SK-MEL-5 (cell line): Measurements from ENCODE around the gene CCDC201. TPM values are rescaled to one million over a fixed set of nuclear protein-coding genes. Genes with fewer than 3 reads are reported as not detected.

Experiments
- DNase-seq: peaks from one replicate; pipeline ENCODE4 v3.0.0-alpha.2; 2016; ENCODE audit warnings: low read depth, low spot score
- in situ Hi-C: cut with HindIII; loops from 2 replicates; pipeline ENCODE4 v1.10.0; 2016; ENCODE audit warnings: low sequenced_read_pairs, high pct_unique_total_duplicates, low pct_unique_long_range_greater_than_20kb
- polyA plus RNA-seq, 2 experiments: library from polyadenylated mRNA; depleted of rRNA; stranded (reverse); fragments of >200 nt; gene quantifications; 2 replicates each; pipeline ENCODE4 v1.2.3, GENCODE V29; 2015
- total RNA-seq: library from RNA; depleted of rRNA; stranded (reverse); fragments of >200 nt; shearing (Covaris generic); gene quantifications from 2 replicates; pipeline ENCODE4 v1.2.3, GENCODE V29; 2014; rRNA removed

Gene CCDC201, protein sequence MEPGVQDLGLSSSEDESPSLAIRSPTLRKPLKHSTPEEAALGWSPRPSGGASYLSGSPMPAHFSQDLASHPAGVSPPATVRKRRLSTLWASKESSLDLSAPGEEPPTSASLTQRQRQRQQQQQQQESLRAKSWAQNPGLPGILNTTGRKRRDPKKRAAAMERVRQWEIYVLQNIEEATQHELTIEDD
- total RNA-seq = not detected in 2 replicates
- polyA plus RNA-seq (2015; cell fraction: cytosol; rRNA removed) = not detected in 2 replicates
- not detected in 2 replicates for polyA plus RNA-seq (2015; cell fraction: nucleus; rRNA removed)

DNA sequence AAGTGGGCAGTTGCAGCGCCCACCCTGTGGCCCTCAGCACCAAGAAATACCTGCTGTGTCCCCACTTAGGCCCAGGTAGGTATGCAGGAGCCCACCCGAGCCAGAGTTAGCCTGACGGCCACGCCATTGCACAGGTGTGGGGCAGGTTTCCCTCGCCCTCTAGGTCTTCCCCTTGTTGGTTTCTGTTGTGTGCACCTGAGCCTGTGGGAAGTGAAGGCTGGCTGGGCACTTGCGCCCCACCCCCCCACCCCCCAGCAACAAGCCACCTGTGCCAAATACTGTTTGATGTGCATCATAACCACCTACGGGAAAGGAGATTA, at the start of gene CCDC201:
Gene CCDC201 (minus strand): TSS at position 48 of the 320 bp plus-strand sequence. CDS start 75 bp downstream, outside the sequence.
- in situ Hi-C loops = no loop called here
- no peak for DNase-seq

DNA sequence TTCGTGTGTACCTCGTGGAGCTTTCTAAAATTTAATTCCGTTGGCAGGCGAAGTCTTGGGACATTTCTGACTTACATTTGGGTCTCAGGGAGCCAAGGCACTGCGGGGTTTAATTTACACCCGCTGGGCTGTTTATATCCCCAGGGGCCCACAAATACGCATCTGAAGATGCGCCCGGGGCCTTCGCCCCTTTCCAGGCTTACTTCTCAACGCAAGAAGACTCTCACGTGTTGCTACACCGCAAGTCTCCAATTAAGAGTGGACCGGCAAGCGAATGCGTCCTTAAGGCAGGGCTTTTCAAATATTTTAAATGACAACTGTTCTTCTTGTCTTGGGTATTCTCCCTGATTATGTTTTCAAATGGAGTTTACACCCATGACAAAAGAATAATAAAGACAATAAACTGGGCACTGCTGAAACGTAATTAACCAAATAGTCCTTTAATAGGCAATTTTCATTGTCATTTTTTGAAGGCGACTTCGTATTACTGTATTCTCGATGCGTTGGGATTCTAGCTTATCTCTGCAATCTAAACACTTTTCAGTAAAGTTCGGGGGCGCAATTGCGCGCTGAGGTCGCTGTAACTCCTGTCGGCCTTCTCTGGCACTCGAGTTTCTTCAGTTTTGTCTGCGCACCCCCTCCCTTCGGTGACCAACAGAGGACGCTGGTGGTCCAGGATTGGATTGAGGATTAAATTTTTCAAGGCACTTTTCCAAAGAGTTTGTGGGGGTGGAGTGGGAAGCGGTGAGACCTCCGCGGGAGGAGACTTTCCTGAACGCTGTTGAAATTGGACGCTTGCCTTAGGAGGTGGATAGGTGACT, 49.0 kb upstream of the CCDC201 start:
- DNase-seq = peak; percentile 89
- in situ Hi-C loops = no loop called here

DNA sequence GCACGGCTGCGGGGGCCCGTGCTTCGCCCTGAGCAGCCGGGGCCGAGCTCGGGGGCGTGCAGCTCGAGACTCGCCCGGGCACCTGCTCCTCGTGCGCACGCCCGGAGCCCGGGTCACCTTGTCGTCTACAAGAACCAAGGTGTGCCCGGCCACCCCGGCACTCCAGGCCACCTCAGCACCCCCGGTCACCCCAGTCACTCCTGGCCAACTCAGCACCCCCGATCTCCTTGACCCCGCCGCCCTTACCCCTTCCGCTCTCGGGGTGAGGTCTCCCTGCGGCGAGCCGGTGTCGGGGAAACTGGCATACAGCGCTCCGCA, 48.5 kb upstream of the CCDC201 start:
- in situ Hi-C loops = no loop called here
- no peak for DNase-seq

DNA sequence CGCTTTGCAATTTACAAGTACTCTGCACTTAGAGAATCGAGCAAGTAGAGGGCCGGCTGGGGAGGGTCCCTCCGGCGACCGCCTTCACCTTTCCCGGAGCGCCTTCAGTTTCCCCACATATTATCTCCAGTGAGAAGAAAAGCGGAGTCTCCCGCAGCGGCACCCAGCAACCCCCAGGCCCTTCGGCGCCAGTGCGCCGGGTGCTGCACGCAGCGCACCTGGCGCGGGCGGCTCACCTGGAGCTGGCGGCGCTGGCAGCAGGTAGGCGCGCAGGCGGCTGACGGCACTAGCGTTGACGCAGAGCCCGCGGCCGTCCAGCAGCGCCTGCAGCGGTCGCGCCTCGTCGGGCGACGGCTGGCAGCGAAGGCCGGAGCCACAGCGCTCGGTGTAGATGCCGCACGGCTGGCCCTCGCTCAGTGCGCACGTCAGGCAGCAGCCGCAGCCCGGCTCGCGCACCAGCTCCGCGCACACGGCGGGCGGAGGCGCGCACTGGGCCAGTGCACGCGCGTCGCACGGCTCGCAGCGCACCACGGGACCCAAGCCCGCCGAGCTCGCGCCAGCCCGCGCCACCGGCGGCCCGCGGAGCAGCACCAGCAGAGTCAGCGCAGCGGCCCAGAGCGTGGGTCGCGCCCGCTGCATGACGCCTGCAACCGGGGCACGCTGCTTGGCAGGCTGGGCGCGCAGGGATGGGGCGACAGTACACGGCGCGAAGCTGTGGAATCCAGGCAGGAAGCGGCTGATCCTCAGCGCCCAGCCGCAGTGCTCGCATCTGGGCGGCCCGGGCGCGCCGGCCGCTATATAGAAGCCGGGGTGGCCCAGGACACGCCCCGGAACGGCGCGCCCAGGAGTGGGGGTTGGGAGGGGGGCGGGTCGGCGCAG, 47.9 kb upstream of the CCDC201 start, which contains the start of gene IGFBP3:
Gene IGFBP3 (minus strand): TSS at position 771 of the 879 bp plus-strand sequence. CDS start 132 bp downstream, at position 639.
- in situ Hi-C loops = no loop called here
- peak; percentile 67 for DNase-seq

DNA sequence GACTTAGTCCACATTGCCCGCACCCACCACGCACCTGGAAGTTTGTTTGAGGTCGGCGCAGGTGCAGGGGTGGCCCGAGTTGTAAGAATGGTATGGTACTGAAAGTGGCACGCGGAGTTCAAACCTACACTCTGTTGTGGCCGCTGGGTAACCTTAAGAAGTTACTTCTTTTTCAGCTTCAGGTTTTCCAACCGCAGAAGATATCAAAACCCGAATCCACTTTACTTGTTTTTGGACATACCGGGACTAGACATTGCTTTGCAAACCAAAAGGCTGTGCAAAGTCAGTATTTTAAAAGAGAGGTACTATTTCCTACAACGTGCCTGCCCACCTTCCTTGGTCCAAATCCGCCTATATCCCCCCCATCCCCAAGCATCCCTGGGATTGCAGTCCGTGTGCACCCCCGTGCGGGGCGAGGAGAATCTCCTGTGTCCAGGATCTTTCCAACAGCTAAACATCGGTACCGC, 47.1 kb upstream of the CCDC201 start:
- in situ Hi-C loops = no loop called here
- DNase-seq = no peak

DNA sequence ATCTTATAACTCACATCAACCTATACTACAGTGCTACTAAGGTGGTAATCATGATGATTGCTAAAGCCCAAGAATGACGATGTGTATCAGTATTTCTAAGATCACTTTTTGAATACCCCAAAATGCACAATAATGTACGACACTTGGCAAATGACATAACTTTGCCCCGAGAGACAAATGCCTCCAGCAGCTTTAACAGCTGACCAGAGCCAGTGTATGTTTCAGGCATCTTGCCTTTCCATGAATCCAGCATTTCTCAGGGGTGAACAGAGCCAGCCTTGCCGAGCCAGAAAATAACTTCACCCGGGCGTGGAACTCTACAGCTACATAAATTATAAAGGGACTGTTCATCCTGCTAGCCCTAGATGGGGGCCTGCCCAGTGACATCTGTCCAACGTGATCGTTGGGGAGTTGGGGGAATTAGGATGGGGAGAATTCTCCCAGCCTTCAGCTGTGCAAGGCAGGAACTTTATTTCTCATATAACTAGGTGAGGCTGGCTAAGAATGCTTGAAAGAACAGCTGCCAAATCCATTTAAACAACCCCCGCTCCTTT, 46.4 kb upstream of the CCDC201 start:
- no peak for DNase-seq
- in situ Hi-C loops = no loop called here

DNA sequence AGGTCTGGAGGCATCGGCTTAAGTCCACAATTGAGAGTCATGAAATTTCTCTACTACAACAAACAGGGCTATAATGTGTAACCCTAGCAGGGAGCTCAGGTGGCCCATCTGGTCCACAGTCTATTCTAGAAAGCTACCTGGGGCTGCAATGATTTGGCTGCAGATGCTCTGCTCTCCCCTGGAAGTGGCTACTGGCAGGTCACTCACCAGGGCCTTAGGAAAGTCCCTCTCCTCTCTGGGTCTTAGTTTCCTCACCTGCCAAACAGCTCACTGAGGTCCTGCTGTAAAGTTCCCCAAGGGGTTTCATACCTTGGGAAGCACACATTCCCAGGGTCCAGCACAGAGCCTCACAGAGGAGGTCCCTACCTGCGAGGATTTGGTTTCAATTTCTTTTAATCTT, 45.7 kb upstream of the CCDC201 start:
- in situ Hi-C loops = no loop called here
- DNase-seq = no peak

DNA sequence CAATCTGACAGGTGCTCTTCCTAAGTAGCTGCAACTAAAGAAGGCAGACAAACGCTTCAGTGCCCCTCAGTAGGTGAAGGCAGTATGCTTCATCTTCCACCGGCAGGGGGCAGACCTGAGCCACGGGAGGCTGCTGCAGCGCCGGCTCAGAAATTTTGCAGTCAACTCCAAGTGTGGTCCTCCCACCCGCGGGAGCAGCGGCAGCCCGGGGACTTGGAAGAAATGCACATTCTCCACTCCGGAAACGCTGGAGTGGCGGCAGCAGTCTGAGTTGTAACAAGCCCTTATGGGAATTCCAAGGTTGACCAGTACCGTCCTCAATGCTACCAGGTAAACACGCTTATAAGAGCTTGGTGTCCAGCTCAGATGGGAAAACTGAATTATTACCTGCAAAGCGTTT, 44.8 kb upstream of the CCDC201 start:
- peak; percentile 82 for DNase-seq
- in situ Hi-C loops = no loop called here

DNA sequence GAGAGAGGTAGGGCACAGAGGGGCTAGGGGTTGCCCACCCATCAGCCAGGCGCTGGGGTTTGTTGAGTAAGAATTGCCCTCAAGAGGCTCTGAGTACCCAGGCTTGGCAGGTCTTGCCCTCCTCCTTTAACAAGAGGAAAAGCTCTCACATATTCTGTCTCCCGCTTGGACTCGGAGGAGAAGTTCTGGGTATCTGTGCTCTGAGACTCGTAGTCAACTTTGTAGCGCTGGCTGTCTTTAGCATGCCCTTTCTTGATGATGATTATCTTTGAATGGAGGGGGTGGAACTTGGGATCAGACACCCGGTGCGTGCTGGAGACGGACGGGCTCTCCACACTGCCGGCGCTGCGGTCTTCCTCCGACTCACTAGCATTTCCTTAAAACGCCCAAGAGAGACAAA, 44.2 kb upstream of the CCDC201 start:
- DNase-seq = no peak
- in situ Hi-C loops = no loop called here

DNA sequence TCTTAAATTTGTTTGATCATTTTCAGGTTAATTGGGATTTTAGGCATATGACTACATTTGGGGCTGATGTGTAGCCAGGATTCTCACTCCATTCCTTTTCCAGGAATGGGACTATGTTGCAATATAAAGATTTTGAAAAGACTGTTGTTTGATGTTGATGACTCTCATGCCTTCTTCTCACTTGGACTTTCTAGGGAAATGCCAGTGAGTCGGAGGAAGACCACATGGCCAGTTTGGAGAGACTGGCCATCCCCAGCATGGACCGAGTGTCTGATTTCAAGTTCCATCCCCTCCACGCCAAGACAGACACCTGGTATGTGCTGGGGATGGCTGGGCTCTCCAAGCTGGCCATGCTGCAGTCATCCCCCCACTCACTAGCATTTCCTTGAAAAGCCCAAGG, 42.7 kb upstream of the CCDC201 start:
- DNase-seq = no peak
- in situ Hi-C loops = no loop called here

DNA sequence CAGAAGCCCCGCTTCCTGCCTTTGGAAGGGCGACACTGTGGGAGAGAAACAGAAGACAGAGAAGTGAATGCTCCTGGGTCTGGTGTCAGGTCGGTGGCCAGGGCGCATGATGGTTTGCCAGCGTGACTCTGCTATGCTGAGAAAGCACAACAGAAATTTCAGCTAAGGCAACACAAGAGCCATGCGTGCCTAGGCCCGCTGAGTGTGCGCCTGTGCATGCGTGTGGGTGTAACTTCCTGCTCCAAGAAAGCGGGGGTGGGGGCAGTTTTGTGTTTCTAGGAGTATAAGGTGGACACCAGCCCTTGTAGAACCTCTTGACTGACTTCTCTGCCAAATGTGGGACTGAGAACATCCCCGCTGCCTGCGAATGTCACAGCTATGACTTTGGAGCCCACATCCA, 42.0 kb upstream of the CCDC201 start:
- no peak for DNase-seq
- in situ Hi-C loops = no loop called here

DNA sequence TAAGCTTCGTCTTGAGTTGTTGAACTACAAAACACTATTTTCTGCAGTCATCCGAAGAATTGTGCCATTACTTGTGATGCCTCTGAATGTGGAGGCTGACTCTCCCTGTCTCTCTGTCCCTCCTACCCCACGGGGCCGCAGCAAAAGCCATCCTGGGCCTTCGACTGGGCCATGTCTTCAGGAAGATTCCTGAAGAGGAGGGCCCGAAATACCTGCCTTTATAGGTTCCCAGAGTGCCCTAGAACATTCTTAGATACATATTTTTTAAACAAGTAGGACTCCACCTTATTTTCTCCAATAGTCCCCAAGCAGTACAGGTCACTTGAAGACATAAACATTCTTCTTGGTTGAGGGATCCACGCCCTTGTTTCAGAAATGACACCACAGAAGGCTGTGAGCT, 40.1 kb upstream of the CCDC201 start:
- in situ Hi-C loops = no loop called here
- DNase-seq = no peak

DNA sequence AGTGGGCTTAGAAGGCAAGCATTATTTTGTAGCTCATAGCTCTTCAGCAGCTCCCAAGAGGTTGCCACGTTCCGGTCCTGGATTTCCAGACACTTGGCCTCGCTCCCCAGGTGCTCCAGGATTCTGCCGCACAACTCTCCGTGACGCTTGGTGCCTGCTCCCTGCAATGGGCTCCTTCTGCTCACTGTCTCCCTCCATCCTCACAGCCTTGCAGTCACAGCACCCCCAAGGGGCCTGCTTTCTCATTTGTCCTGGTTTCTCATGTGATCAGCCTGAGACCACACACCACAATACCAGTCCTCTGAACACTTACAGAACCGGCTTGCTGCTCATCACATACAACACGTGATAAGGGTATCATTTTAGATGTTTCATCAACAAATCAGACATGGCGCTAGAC, 38.4 kb upstream of the CCDC201 start:
- in situ Hi-C loops = no loop called here
- DNase-seq = no peak

DNA sequence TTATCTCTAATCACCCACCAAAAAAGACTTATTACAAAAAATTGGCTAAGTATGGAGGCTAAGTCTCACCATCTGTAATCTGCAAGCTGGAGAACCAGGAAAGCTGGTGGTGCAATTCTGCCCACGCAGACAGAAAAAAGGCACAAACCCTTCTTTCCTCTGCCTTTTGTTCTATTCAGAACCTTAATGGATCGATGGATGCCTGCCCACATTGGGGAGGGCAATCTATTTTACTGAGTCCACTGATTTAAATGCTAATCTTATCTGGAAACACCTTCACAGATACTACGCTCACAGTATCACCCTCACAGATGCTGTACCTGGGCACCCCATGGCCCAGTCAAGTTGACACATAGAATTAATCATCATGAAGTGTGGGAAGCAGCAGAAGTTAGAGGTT, 38.0 kb upstream of the CCDC201 start:
- in situ Hi-C loops = no loop called here
- DNase-seq = no peak

DNA sequence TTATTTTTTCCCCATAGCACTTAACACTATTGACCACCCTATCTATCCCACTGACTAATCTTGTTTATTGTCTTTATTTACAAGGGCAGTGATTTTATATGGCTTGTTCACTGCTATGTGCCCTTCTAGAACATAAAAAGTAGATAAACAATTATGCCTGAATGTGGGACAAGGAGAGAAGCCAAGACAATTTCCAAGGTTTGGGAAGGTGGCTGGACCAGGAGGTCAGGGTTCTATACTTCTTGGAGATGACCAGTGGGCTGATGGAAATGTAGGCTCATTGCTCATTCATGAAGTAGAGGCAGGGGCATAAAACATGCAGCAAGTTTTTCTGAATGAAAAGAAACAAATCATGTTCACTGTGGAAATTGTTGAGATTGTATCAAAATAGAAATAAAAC, 36.7 kb upstream of the CCDC201 start:
- in situ Hi-C loops = no loop called here
- no peak for DNase-seq

DNA sequence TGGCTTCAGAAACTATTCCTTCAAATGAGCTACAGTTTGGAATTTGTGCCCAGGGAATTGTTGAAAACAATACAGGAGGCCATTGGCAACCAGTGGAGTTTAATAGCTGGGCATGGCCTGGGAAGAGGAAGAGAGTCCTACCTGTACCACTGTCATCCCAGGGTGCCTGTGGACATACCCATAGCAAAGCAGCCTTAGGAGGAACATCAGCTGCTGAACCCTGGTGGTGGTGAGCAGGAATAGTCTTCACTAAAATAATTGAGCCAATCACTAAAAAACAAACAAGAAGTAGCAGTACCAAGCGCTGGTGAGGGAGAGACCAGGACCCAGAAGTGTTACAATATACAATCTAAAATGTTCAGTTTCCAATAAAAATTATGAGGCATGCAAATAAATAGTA, 29.9 kb upstream of the CCDC201 start:
- in situ Hi-C loops = no loop called here
- DNase-seq = no peak

DNA sequence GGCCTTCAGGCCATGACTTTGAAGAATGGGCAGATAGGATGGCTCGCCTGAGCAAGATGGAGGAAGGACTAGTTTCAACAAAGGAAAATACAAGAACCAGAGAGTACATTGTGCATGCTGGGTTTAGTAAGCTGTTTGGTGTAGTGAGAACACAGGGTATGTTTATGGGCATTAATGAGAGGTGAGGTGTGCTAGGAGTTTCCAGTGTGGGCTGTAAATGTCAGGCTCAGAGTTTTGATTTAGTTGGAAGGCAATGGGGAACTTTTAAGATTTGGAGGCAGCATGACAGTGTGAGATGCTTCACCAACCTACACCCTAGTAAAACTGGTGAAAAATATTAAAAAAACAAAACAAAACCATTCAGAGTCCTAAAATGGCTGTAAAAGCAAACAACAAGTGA, 28.7 kb upstream of the CCDC201 start:
- in situ Hi-C loops = no loop called here
- no peak for DNase-seq

DNA sequence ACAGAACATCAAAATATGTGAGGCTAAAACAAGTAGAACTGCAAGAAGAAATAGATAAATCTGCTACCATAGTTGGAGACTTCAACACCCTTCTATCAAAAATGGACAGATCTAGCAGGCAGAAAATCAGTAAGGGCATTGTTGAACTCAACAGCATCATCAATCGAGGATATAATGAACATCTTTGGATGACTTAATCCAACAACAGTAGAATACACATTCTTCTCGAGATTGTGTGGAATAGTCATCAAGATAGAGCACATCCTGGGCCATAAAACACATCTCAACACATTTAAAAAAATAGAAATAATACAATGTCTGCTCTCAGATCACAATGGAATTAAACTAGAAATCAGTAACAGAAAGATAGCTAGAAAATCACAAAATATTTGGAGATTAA, 25.3 kb upstream of the CCDC201 start:
- in situ Hi-C loops = no loop called here
- DNase-seq = no peak
